T-cell (primary cell): Measurements from ENCODE around the gene TUBB2A. TPM values are rescaled to one million over a fixed set of nuclear protein-coding genes. Genes with fewer than 3 reads are reported as not detected.
"Not testable (repeated sequence)": the region's sequence is repeated elsewhere in the genome, so short reads cannot be mapped to it uniquely, and the experiment has no call there.

ENCODE experiments used
- ATAC-seq, 4 experiments: fragments of 200-7000 bp in 3 of 4; fragments of 150-1000 bp in 1 of 4; cut with Tn5 transposase; replicated peaks in 1 of 4; 1 replicate in 3 of 4; 2 replicates in 1 of 4; pipeline ENCODE4 v1.10.0; 2021; ENCODE audit warnings: moderate library complexity in 3 of 4, mild to moderate bottlenecking in 2 of 4, moderate number of reproducible peaks in 1 of 4
- CTCF ChIA-PET, 2 donors: fragments of 300-600 bp; sonication (Branson Sonifier 250); formaldehyde crosslinking; loops; one replicate each; lab custom pipeline; 2022; ENCODE audit warnings: antibody characterized with exemption in 2 of 2; lab: Charles Lee
- POLR2A ChIA-PET, 2 donors: fragments of 300-600 bp; sonication (Branson Sonifier 250); formaldehyde crosslinking; loops; one replicate each; lab custom pipeline; 2022; ENCODE audit warnings: antibody characterized with exemption in 2 of 2; lab: Charles Lee
- DNase-seq, 35 experiments: peaks; one replicate each; pipeline versions ENCODE4 v3.0.0 to v3.0.0-alpha.2; 2013 to 2023
- H3K27ac ChIP-seq: one replicate; pipeline ENCODE4 v1.5.1; 2013; ENCODE audit warnings: low read length
- H3K27me3 ChIP-seq, 2 experiments: replicated peaks in 1 of 2; 1 replicate in 1 of 2; 2 replicates in 1 of 2; pipeline versions ENCODE4 v1.6.1 to v1.7.0; 2013; ENCODE audit warnings: low read length in 1 of 2, mixed read lengths in 1 of 2; ENCODE audit not compliant: control insufficient read depth in 2 of 2, insufficient read depth in 2 of 2; ENCODE audit errors: extremely low read depth in 1 of 2
- H3K36me3 ChIP-seq, 2 donors: 1 replicate in 1 of 2; 2 replicates in 1 of 2; pipeline versions ENCODE4 v1.6.1 to v1.7.0; 2013; ENCODE audit warnings: low read length in 1 of 2; ENCODE audit not compliant: control insufficient read depth in 2 of 2, insufficient read depth in 1 of 2; ENCODE audit errors: extremely low read depth in 1 of 2
- H3K4me1 ChIP-seq, 2 experiments: 1 replicate in 1 of 2; 2 replicates in 1 of 2; pipeline versions ENCODE4 v1.6.1 to v1.7.0; 2013; ENCODE audit warnings: low read length in 2 of 2, mixed read lengths in 1 of 2; ENCODE audit not compliant: insufficient read depth in 2 of 2, control insufficient read depth in 1 of 2; ENCODE audit errors: extremely low read depth in 1 of 2
- H3K4me3 ChIP-seq, 2 donors: 1 replicate in 1 of 2; 2 replicates in 1 of 2; pipeline versions ENCODE4 v1.5.1 to v1.7.0; 2013; ENCODE audit warnings: mild to moderate bottlenecking in 2 of 2, low read length in 1 of 2, moderate library complexity in 1 of 2; ENCODE audit not compliant: control insufficient read depth in 1 of 2; ENCODE audit errors: extremely low read depth in 1 of 2
- H3K9me3 ChIP-seq: 2 replicates; pipeline ENCODE4 v1.7.0; 2013
- H3K27ac Mint-ChIP-seq, 2 donors: one replicate each; pipeline ENCODE4 v1.8.0; 2020 to 2021; ENCODE audit warnings: mild to moderate bottlenecking in 2 of 2, mixed read lengths in 2 of 2
- H3K27me3 Mint-ChIP-seq, 2 donors: one replicate each; pipeline ENCODE4 v1.8.0; 2021 to 2022; ENCODE audit warnings: mixed read lengths in 2 of 2
- H3K36me3 Mint-ChIP-seq: one replicate; pipeline ENCODE4 v1.8.0; 2021; ENCODE audit warnings: mixed read lengths
- H3K4me1 Mint-ChIP-seq, 3 donors: one replicate each; pipeline ENCODE4 v1.8.0; 2020 to 2022; ENCODE audit warnings: mixed read lengths in 3 of 3, mild to moderate bottlenecking in 1 of 3
- H3K4me3 Mint-ChIP-seq, 3 donors: one replicate each; pipeline ENCODE4 v1.8.0; 2020 to 2022; ENCODE audit warnings: mild to moderate bottlenecking in 3 of 3, mixed read lengths in 3 of 3, moderate library complexity in 3 of 3
- H3K9me3 Mint-ChIP-seq, 3 donors: one replicate each; pipeline ENCODE4 v1.8.0; 2020 to 2022; ENCODE audit warnings: mixed read lengths in 3 of 3
- WGBS: methylation state at CpG from one replicate; pipeline ENCODE4 v1.1.5; 2013; ENCODE audit warnings: missing lambda C conversion rate; ENCODE audit not compliant: insufficient coverage; 5-methylcytosine and 5-hydroxymethylcytosine counted together
- total RNA-seq, 35 experiments: library from RNA in 6 of 35; stranded (reverse) in 6 of 35; fragments of 120-200 nt in 1 of 35; gene quantifications; one replicate each; pipeline versions ENCODE4 v1.2.1 to v1.2.4 and lab custom pipeline; 2013 to 2026

TUBB2A gene
- total RNA-seq, 5 donors from 2014 or later (not counting 1 experiment from before 2014, with no cell fraction given): 4.5 to 34.7 (median 9.6) TPM

DNA sequence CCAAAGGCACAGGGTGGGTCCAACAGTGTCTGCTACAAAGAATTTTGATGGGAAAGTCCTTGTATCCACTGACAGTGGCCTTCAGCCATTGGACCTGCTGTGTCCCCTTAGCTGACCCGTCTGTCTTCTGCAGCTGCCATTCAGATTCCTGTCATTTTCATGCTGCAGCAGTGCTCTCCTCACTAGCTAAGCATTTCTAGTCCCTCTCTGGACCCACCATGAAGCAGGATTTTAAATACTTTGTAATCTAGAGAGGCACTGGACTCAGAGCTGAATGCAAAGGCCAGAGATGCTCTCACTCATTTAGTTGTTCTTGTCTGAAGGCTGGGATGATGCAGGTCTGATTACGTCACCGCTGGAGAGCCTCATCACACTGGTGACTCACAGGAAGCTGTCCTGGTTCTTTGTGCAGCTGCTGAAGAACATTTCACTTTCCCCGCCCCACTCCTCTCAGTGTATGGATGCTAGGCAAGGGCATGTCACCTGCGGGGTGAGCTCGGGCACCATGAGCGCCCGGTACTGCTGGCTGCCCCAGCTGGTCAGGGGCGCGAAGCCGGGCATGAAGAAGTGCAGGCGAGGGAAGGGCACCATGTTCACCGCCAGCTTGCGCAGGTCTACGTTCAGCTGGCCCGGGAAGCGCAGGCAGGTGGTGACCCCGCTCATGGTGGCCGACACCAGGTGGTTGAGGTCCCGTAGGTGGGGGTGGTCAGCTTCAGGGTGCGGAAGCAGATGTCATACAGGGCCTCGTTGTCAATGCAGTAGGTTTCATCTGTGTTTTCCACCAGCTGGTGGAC, 19.4 kb upstream of the TUBB2A start:
- H3K27me3 ChIP-seq: peaks cover 0 to 11% of the 10 kb centered on the region in 2 experiments
- H3K4me3 ChIP-seq: no peak overlapping the region
- no peaks in the 10 kb centered on the region for H3K36me3 Mint-ChIP-seq
- H3K27ac Mint-ChIP-seq: no peak overlapping the region
- H3K4me3 Mint-ChIP-seq: no peak overlapping the region
- H3K36me3 ChIP-seq: no peaks in the 10 kb centered on the region
- DNase-seq (no peak), ATAC-seq (peak in 1 of 4 experiments; percentile 46)
- CTCF ChIA-PET: no interaction called here
- H3K4me1 Mint-ChIP-seq: peaks cover 0 to 4% (median 2%) of the 10 kb centered on the region in 3 donors
- WGBS: 78% methylated on average over 16 of the region's 22 CpGs
- H3K27ac ChIP-seq: no peak overlapping the region
- POLR2A ChIA-PET: no interaction called here
- H3K9me3 Mint-ChIP-seq: no peaks in the 10 kb centered on the region
- no peaks in the 10 kb centered on the region for H3K9me3 ChIP-seq
- no peaks in the 10 kb centered on the region for H3K4me1 ChIP-seq
- peaks cover 5 to 19% of the 10 kb centered on the region in 2 donors for H3K27me3 Mint-ChIP-seq

DNA sequence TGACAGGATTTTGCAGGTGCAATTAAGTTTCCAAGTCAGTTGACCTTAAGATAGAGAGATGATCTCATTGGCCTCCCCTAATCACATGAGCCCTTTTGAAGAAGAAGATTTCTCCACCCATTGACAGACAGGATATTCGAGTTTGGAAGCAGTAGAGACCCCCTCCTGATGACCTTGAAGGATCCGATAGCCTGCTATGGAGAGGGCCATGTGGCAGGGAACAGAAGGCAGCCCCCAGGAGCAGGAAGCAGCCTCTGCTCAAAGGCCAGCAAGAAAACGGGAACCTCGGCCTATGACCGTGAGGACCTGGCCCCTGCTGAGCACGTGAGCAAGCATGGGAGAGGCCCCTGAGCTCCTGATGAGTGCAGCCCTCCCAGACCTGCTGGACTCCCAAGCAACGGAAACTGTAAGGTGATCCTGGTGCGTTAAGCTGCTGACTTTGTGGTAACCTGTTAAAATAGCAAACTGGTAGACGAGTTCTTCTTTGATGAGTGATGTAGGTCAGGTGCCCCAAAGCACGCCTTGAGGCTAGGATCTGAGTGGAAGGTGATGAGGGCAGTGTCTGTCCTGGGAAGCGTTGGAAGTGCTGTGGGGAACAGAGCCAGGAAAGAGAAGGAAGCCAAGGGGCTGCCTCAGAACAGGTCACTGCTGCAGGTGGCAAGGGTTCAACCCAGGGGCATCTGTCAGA, 18.5 kb upstream of the TUBB2A start:
- Mint-ChIP-seq H3K27ac (no peak overlapping the region), H3K4me1 (peaks cover 0 to 4% (median 2%) of the 10 kb centered on the region in 3 donors), H3K4me3 (no peak overlapping the region), H3K9me3 (no peaks in the 10 kb centered on the region), H3K27me3 (peaks cover 5 to 19% of the 10 kb centered on the region in 2 donors), H3K36me3 (no peaks in the 10 kb centered on the region)
- DNase-seq (no peak), ATAC-seq (no peak)
- POLR2A ChIA-PET: no interaction called here
- CTCF ChIA-PET: no interaction called here
- Histone ChIP-seq H3K4me1 (no peaks in the 10 kb centered on the region), H3K27me3 (peaks cover 0 to 11% of the 10 kb centered on the region in 2 experiments), H3K27ac (no peak overlapping the region), H3K36me3 (no peaks in the 10 kb centered on the region), H3K9me3 (no peaks in the 10 kb centered on the region), H3K4me3 (no peak overlapping the region)
- 69% methylated on average over 10 of the region's 11 CpGs for WGBS

DNA sequence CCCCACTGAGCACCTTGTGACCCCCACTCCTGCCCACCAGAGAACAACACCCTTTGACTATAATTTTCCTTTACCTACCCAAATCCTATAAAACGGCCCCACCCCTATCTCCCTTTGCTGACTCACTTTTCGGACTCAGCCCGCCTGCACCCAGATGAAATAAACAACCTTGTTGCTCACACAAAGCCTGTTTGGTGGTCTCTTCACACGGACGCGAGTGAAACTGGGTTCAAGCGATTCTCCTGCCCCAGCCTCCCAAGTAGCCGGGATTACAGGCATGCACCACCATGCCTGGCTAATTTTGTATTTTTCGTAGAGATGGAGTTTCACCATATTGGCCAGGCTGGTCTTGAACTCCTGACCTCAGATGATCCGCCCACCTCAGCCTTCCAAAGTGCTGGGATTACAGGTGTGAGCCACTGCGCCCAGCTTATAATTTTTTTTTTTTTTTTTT, 16.3 kb upstream of the TUBB2A start:
- H3K4me3 ChIP-seq, H3K27ac ChIP-seq, H3K36me3 Mint-ChIP-seq, DNase-seq, ATAC-seq, H3K27me3 Mint-ChIP-seq, CTCF ChIA-PET, H3K36me3 ChIP-seq, H3K27me3 ChIP-seq, H3K27ac Mint-ChIP-seq, H3K9me3 ChIP-seq, H3K9me3 Mint-ChIP-seq, H3K4me1 ChIP-seq, POLR2A ChIA-PET, H3K4me1 Mint-ChIP-seq, H3K4me3 Mint-ChIP-seq: not testable (repeated sequence)
- WGBS: 85% methylated on average over 5 of the region's 11 CpGs

DNA sequence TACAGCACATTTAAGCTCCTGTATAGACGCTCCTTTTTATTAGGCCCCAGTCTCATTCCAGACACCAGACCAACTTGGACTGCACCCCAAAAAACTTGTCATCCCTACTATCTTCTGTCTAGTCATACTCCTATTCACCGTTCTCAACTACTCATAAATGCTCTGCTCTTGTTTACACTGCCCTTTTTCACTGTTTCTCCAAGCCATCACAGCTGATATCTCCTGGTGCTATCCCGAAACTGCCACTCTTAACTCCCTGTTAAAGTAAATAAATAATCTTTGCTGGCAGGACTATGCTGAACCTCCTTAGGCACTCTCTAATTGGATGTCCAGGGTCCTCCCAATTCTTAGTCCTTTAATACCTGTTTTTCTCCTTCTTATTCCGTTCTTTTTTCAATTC, 15.4 kb upstream of the TUBB2A start:
- POLR2A ChIA-PET: interaction anchor here in 1 of 2 donors (0.6 kb wide), 1 partner anchor 275 kb away, joined by 3 read pairs; no protein-coding TSS in a partner anchor
- H3K4me1 Mint-ChIP-seq, CTCF ChIA-PET, DNase-seq, ATAC-seq, H3K4me3 Mint-ChIP-seq, H3K27me3 Mint-ChIP-seq, H3K27ac ChIP-seq, H3K36me3 Mint-ChIP-seq, H3K36me3 ChIP-seq, H3K27ac Mint-ChIP-seq, H3K9me3 ChIP-seq, H3K4me1 ChIP-seq, H3K4me3 ChIP-seq, H3K9me3 Mint-ChIP-seq: not testable (repeated sequence)
- peaks cover 0 to 11% of the 10 kb centered on the region in 2 experiments for H3K27me3 ChIP-seq
- 82% methylated on average over 2 of the region's 4 CpGs for WGBS

DNA sequence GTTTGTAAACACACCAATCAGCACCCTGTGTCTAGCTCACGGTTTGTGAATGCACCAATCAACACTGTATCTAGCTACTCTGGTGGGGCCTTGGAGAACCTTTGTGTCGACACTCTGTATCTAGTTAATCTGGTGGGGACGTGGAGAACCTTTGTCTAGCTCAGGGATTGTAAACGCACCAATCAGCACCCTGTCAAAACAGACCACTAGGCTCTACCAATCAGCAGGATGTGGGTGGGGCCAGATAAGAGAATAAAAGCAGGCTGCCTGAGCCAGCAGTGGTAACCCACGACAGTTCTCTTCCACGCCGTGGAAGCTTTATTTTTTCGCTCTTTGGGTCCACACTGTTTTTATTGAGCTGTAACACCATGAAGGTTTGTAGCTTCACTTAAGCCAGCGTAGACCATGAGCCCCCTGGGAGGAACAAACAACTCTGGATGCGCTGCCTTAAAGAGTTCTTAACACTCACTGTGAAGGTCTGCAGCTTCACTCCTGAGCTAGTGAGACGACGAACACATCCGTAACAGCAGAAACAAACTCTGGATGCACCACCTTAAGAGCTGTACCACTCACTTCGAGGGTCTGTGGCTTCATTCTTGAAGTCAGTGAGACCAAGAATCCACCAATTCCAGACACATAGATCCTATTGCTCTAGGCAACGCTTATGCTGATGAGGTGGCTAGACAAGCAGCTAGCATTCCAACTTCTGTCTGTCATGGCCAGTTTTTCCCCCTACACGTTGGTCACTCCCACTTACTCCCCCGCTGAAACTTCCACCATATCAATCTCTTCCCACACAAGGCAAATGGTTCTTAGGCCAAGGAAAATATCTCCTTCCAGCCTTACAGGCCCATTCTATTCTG, 14.2 kb upstream of the TUBB2A start:
- H3K9me3 ChIP-seq, H3K27ac Mint-ChIP-seq, H3K4me3 Mint-ChIP-seq, DNase-seq, H3K9me3 Mint-ChIP-seq, POLR2A ChIA-PET, H3K27me3 Mint-ChIP-seq, H3K4me3 ChIP-seq, H3K36me3 Mint-ChIP-seq, H3K36me3 ChIP-seq, ATAC-seq, H3K27ac ChIP-seq, H3K4me1 Mint-ChIP-seq, H3K4me1 ChIP-seq: not testable (repeated sequence)
- CTCF ChIA-PET: interaction anchor here in 1 of 2 donors (0.7 kb wide), 1 partner anchor 11 kb away, joined by 3 read pairs; no protein-coding TSS in a partner anchor
- peaks cover 0 to 11% of the 10 kb centered on the region in 2 experiments for H3K27me3 ChIP-seq
- WGBS: 85% methylated on average over 13 of the region's 17 CpGs

DNA sequence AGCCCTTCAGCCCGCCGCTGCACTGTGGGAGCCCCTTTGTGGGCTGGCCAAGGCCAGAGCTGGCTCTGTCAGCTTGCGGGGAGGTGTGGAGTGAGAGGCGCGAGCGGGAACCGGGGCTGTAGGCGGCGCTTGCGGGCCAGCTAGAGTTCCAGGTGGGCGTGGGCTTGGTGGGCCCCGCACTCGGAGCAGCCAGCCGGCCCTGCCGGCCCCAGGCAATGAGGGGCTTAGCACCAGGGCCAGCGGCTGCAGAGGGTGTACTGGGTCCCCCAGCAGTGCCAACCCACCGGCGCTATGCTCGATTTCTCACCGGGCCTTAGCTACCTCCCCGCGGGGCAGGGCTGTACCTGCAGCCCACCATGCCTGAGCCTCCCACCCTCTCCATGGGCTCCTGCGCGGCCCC, 13.3 kb upstream of the TUBB2A start:
- H3K36me3 Mint-ChIP-seq, H3K4me3 ChIP-seq, H3K27me3 ChIP-seq, H3K36me3 ChIP-seq, POLR2A ChIA-PET, H3K27ac ChIP-seq, H3K4me1 ChIP-seq, H3K27me3 Mint-ChIP-seq, H3K9me3 ChIP-seq, H3K4me1 Mint-ChIP-seq, H3K9me3 Mint-ChIP-seq, ATAC-seq, DNase-seq, H3K4me3 Mint-ChIP-seq, H3K27ac Mint-ChIP-seq, CTCF ChIA-PET: not testable (repeated sequence)
- 91% methylated on average over 24 of the region's 24 CpGs for WGBS
